Natural killer cell (primary cell): ENCODE measurements around the gene UBXN6. TPM values are rescaled to one million over a fixed set of nuclear protein-coding genes. Genes with fewer than 3 reads are reported as not detected.

Source experiments
- ATAC-seq, 3 donors: fragments of 150-1000 bp in 2 of 3; fragments of 200-7000 bp in 1 of 3; cut with Tn5 transposase; 1 replicate in 1 of 3; 2 replicates in 2 of 3; pipeline ENCODE4 v1.10.0; 2021; ENCODE audit warnings: mild to moderate bottlenecking in 2 of 3, moderate library complexity in 2 of 3
- DNase-seq, 2 donors: peaks; one replicate each; pipeline versions ENCODE4 v3.0.0 to v3.0.0-alpha.2; 2013 to 2021; ENCODE audit warnings: mixed read lengths in 1 of 2
- H3K27ac ChIP-seq: one replicate; pipeline ENCODE4 v1.5.1; 2013; ENCODE audit warnings: mild to moderate bottlenecking, low read length
- H3K27me3 ChIP-seq: one replicate; pipeline ENCODE4 v1.6.1; 2013; ENCODE audit warnings: low read length; ENCODE audit not compliant: control insufficient read depth, insufficient read depth
- H3K36me3 ChIP-seq: one replicate; pipeline ENCODE4 v1.6.1; 2013; ENCODE audit warnings: low read length; ENCODE audit not compliant: control insufficient read depth, insufficient read depth
- H3K4me1 ChIP-seq: one replicate; pipeline ENCODE4 v1.6.1; 2013; ENCODE audit warnings: low read length; ENCODE audit not compliant: control insufficient read depth, insufficient read depth
- H3K4me3 ChIP-seq: one replicate; pipeline ENCODE4 v1.5.1; 2013; ENCODE audit warnings: low read length
- H3K9me3 ChIP-seq: one replicate; pipeline ENCODE4 v1.6.1; 2013; ENCODE audit warnings: low read length; ENCODE audit not compliant: control insufficient read depth, insufficient read depth
- H3K27ac Mint-ChIP-seq, 2 donors: one replicate each; pipeline ENCODE4 v1.8.0; 2022; ENCODE audit warnings: mild to moderate bottlenecking in 2 of 2, mixed read lengths in 2 of 2, moderate library complexity in 1 of 2
- H3K27me3 Mint-ChIP-seq, 2 donors: one replicate each; pipeline ENCODE4 v1.8.0; 2022; ENCODE audit warnings: low read depth in 2 of 2, mixed read lengths in 2 of 2
- H3K36me3 Mint-ChIP-seq: one replicate; pipeline ENCODE4 v1.8.0; 2022; ENCODE audit warnings: mixed read lengths
- H3K4me1 Mint-ChIP-seq, 2 donors: one replicate each; pipeline ENCODE4 v1.8.0; 2022; ENCODE audit warnings: mixed read lengths in 2 of 2
- H3K4me3 Mint-ChIP-seq: one replicate; pipeline ENCODE4 v1.8.0; 2022; ENCODE audit warnings: mild to moderate bottlenecking, moderate library complexity, mixed read lengths
- H3K9me3 Mint-ChIP-seq, 2 donors: one replicate each; pipeline ENCODE4 v1.8.0; 2022; ENCODE audit warnings: mixed read lengths in 2 of 2
- WGBS: methylation state at CpG from one replicate; pipeline ENCODE4 v1.1.7; 2013; ENCODE audit warnings: missing lambda C conversion rate; ENCODE audit not compliant: insufficient coverage; 5-methylcytosine and 5-hydroxymethylcytosine counted together
- intact Hi-C: fragments of 100-400 bp; cut with micrococcal nuclease; formaldehyde crosslinking; loops from one replicate; pipeline ENCODE4 v1.14.2; 2022
- total RNA-seq, 4 donors: library from RNA; stranded (reverse); fragments of 120-200 nt in 1 of 4; gene quantifications; one replicate each; pipeline versions ENCODE4 v1.2.3 to v1.2.4, GENCODE V29; 2013 to 2022
- TF ChIP-seq, protein P1 (sequence below): fragments of 200-600 bp; IDR thresholded peaks from one replicate; pipeline ENCODE4 v1.8.0; 2022; ENCODE audit warnings: antibody characterized with exemption

Gene UBXN6
- total RNA-seq, 3 donors from 2014 or later (not counting 1 experiment from before 2014, with no cell fraction given): 54.3 to 67.7 (median 63.3) TPM

DNA sequence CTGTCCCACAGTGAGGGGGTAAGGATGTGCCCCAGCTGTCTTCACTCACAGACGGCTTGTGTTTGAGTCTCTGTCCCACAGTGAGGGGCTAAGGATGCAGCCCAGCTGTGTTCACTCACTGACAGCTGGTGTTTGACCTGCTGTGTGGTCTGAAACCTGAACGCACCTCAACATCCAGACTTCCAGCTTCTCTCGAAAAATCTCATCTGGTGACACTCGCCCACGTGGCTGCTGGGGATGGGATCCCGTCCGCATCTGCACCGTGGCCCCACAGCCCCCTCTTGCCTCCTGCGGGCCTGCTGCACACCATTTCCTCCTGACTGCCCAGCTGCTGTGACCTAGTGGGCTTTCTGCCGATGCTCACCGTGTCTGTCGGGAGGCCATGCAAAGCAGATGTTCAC, 27.8 kb downstream of the UBXN6 start:
- no peak overlapping the region for H3K4me3 ChIP-seq
- H3K9me3 ChIP-seq: no peaks in the 10 kb centered on the region
- no peak overlapping the region for H3K4me3 Mint-ChIP-seq
- no peaks in the 10 kb centered on the region for H3K9me3 Mint-ChIP-seq
- H3K36me3 ChIP-seq: peaks cover 14% of the 10 kb centered on the region
- no peaks in the 10 kb centered on the region for H3K27me3 ChIP-seq
- WGBS: 90% methylated on average over 12 of the region's 12 CpGs
- no peak for ATAC-seq
- TF ChIP-seq, protein P1, sequence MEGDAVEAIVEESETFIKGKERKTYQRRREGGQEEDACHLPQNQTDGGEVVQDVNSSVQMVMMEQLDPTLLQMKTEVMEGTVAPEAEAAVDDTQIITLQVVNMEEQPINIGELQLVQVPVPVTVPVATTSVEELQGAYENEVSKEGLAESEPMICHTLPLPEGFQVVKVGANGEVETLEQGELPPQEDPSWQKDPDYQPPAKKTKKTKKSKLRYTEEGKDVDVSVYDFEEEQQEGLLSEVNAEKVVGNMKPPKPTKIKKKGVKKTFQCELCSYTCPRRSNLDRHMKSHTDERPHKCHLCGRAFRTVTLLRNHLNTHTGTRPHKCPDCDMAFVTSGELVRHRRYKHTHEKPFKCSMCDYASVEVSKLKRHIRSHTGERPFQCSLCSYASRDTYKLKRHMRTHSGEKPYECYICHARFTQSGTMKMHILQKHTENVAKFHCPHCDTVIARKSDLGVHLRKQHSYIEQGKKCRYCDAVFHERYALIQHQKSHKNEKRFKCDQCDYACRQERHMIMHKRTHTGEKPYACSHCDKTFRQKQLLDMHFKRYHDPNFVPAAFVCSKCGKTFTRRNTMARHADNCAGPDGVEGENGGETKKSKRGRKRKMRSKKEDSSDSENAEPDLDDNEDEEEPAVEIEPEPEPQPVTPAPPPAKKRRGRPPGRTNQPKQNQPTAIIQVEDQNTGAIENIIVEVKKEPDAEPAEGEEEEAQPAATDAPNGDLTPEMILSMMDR: no peak
- no peak overlapping the region for H3K27ac Mint-ChIP-seq
- H3K27me3 Mint-ChIP-seq: no peaks in the 10 kb centered on the region
- peaks cover 26% of the 10 kb centered on the region for H3K4me1 ChIP-seq
- no peak overlapping the region for H3K27ac ChIP-seq
- peaks cover 0 to 4% of the 10 kb centered on the region in 2 donors for H3K4me1 Mint-ChIP-seq
- intact Hi-C loops: no loop called here
- no peak for DNase-seq
- H3K36me3 Mint-ChIP-seq: peaks cover 6% of the 10 kb centered on the region

DNA sequence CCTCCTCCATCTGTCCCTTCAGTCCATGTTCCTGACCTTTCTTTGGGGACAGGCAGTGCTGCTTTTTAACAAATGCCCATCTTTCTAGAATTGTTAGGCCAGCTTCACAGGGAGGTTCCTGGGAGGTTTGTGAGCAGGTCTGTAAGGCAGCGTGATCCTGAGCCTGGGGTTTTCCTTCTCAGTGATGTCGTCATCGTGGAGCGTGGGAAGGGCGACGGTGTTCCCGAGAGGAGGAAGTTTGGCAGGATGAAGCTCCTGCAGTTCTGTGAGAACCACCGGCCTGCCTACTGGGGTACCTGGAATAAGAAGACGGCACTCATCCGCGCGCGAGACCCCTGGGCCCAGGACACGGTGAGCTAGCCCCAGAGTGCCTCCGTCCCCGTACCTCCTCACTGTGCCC, 28.3 kb downstream of the UBXN6 start:
- TF ChIP-seq, protein P1: no peak
- Histone ChIP-seq H3K9me3 (no peaks in the 10 kb centered on the region), H3K4me3 (no peak overlapping the region), H3K36me3 (peaks cover 14% of the 10 kb centered on the region), H3K4me1 (peaks cover 26% of the 10 kb centered on the region), H3K27ac (no peak overlapping the region), H3K27me3 (no peaks in the 10 kb centered on the region)
- Mint-ChIP-seq H3K4me3 (no peak overlapping the region), H3K27me3 (no peaks in the 10 kb centered on the region), H3K4me1 (peaks cover 0 to 4% of the 10 kb centered on the region in 2 donors), H3K36me3 (peaks cover 1% of the 10 kb centered on the region), H3K27ac (no peak overlapping the region), H3K9me3 (no peaks in the 10 kb centered on the region)
- intact Hi-C loops: no loop called here
- no peak for DNase-seq
- no peak for ATAC-seq
- 97% methylated on average over 16 of the region's 16 CpGs for WGBS

DNA sequence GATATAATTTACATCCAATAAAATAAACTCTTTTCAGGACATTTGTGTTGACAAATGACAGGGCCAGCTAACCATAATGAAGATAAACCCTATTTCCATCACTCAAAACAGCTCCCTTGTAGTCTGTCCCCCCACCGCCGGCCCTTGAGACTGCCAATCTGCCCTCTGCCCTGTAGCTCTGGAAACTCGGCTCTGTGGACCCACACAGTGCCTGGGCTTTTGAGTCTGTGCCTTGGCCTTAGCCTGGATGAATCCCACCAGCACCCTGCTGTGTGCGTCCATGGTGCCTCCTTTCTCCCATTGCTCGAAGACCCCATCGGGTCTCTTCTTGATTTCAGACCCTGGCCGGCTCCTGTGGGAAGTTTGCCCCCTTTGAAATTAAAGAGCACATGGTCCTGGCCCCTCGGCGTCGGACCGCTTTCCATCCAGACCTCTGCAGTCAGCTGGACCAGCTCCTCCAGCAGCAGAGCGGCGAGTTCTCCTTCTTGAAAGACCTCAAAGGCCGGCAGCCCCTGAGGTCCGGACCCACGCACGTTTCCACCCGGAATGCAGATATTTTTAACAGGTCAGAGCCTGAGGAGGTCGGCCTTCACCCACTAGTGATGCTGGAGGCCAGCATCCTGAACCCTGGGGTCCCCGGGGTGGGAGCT, 29.1 kb downstream of the UBXN6 start:
- DNase-seq (no peak), ATAC-seq (no peak)
- Mint-ChIP-seq H3K9me3 (no peaks in the 10 kb centered on the region), H3K36me3 (no peaks in the 10 kb centered on the region), H3K4me1 (peaks cover 0 to 4% of the 10 kb centered on the region in 2 donors), H3K27ac (no peak overlapping the region), H3K4me3 (no peak overlapping the region), H3K27me3 (no peaks in the 10 kb centered on the region)
- intact Hi-C loops: no loop called here
- TF ChIP-seq, protein P1: no peak
- peaks cover 20% of the 10 kb centered on the region for H3K36me3 ChIP-seq
- H3K9me3 ChIP-seq: no peaks in the 10 kb centered on the region
- no peaks in the 10 kb centered on the region for H3K27me3 ChIP-seq
- H3K4me3 ChIP-seq: no peak overlapping the region
- peaks cover 26% of the 10 kb centered on the region for H3K4me1 ChIP-seq
- WGBS: 97% methylated on average over 20 of the region's 20 CpGs
- H3K27ac ChIP-seq: no peak overlapping the region

DNA sequence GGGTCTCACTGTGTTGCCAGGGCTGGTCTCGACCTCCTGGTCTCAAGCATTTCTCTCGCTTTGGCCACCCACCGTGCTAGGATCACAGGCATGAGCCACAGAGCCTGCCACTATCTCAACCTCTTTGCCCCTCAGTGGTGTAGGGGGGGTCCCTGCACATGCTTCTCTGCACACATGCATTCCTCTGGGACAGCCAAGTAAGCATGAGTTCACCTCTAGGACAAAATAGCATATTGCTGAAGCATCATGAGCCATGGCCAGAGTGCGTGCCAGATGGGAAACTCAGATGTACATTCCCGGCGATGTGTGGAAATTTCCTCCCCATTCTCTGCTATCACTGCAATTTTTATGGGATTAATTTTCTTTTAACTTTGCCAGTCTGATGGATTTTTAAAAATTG, 32.1 kb downstream of the UBXN6 start:
- no peak overlapping the region for H3K27ac ChIP-seq
- Mint-ChIP-seq H3K36me3 (no peaks in the 10 kb centered on the region), H3K27me3 (no peaks in the 10 kb centered on the region), H3K4me3 (no peak overlapping the region), H3K27ac (no peak overlapping the region), H3K4me1 (no peaks in the 10 kb centered on the region), H3K9me3 (no peaks in the 10 kb centered on the region)
- intact Hi-C loops: no loop called here
- DNase-seq: no peak
- peaks cover 8% of the 10 kb centered on the region for H3K4me1 ChIP-seq
- H3K36me3 ChIP-seq: peaks cover 17% of the 10 kb centered on the region
- H3K4me3 ChIP-seq: no peak overlapping the region
- TF ChIP-seq, protein P1: no peak
- ATAC-seq: no peak
- no peaks in the 10 kb centered on the region for H3K9me3 ChIP-seq
- 96% methylated on average over 6 of the region's 6 CpGs for WGBS
- no peaks in the 10 kb centered on the region for H3K27me3 ChIP-seq
